Left lung (tissue), 10 donors: ENCODE data around the gene USPL1. TPM values are rescaled to one million over a fixed set of nuclear protein-coding genes. Genes with fewer than 3 reads are reported as not detected.
A peak's percentile ranks its signal among the peaks of the same experiment; 100 is the strongest.

Experiments used
- ATAC-seq: fragments of 200-7000 bp; cut with Tn5 transposase; one replicate; pipeline ENCODE4 v1.9.1; 2020; ENCODE audit warnings: moderate library complexity
- DNase-seq, 4 donors: peaks; one replicate each; pipeline ENCODE4 v3.0.0-alpha.2; 2013 to 2020
- H3K27ac ChIP-seq, 2 donors: fragments of 200-600 bp; sonication (generic) in 1 of 2; one replicate each; pipeline versions ENCODE4 v1.5.0 to v1.8.0; 2020 to 2021
- H3K27me3 ChIP-seq, 2 donors: fragments of 200-600 bp; sonication (generic) in 1 of 2; one replicate each; pipeline versions ENCODE4 v1.5.0 to v1.8.0; 2020 to 2021
- H3K36me3 ChIP-seq, 2 donors: fragments of 200-600 bp; sonication (generic) in 1 of 2; one replicate each; pipeline versions ENCODE4 v1.5.0 to v1.8.0; 2020 to 2021
- H3K4me1 ChIP-seq, 2 donors: fragments of 200-600 bp; one replicate each; pipeline ENCODE4 v1.8.0; 2021
- H3K4me3 ChIP-seq, 2 donors: fragments of 200-600 bp; sonication (generic) in 1 of 2; one replicate each; pipeline versions ENCODE4 v1.5.0 to v1.8.0; 2020 to 2021; ENCODE audit warnings: mild to moderate bottlenecking in 1 of 2
- H3K9me3 ChIP-seq, 2 donors: fragments of 200-600 bp; sonication (generic) in 1 of 2; one replicate each; pipeline versions ENCODE4 v1.5.0 to v1.8.0; 2020 to 2021
- intact Hi-C, 2 donors: fragments of 100-400 bp; cut with DNase I; formaldehyde crosslinking; loops; one replicate each; pipeline versions ENCODE4 v1.11.2 to v1.14.2; 2022
- polyA plus RNA-seq, 6 donors: library from polyadenylated mRNA; unstranded; fragments of 120-200 nt; gene quantifications; one replicate each; pipeline ENCODE4 v1.2.1, GENCODE V29; 2013; ENCODE audit not compliant: insufficient read length in 6 of 6
- total RNA-seq, 2 donors: library from RNA; stranded (reverse); fragmentation: NEBNext Ultra II Directional; extraction: Animal tissue kit (Norgen Biotek cat#: 25700); gene quantifications; one replicate each; pipeline ENCODE4 v1.2.1, GENCODE V29; 2021
- TF ChIP-seq, protein P1 (sequence below), 2 donors: fragments of 200-600 bp; sonication (generic) in 1 of 2; IDR thresholded peaks; one replicate each; pipeline versions ENCODE4 v1.5.0 to v1.8.0; 2021; ENCODE audit warnings: antibody characterized with exemption in 2 of 2
- donor health status: DM: no; HTN: yes; CAD: no.
- donor health status: DM: no; HTN: no; CAD: no.

USPL1 gene
- total and polyA plus RNA-seq, 8 donors, result 12.1 to 30.7 (median 27.6) TPM

DNA sequence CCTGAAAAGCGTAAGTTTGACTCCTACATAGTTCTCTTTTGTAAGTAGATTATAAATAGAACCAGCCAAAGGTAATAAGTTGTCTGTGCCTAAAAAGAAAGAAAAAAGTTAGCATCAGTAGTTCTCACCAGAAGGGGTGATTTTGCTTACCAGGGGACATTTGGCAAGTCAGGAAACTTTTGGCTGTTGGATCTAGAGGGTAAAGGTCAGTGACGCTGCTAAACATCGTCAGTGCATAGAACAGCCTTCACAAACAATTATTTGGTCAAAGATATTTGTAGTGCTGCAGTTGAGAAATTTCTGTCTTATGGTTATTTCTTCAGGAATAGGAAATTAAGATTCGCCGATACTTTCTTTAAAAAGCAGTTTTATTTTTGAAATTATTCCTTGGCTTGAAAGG, 2.0 kb downstream of the USPL1 start:
- intact Hi-C loops, result loop anchor here in 1 of 2 donors (5.0 kb wide), 1 partner anchor 152 kb away; the partner anchor contains the start of gene HMGB1
- DNase-seq, result no peak
- TF ChIP-seq, protein P1, sequence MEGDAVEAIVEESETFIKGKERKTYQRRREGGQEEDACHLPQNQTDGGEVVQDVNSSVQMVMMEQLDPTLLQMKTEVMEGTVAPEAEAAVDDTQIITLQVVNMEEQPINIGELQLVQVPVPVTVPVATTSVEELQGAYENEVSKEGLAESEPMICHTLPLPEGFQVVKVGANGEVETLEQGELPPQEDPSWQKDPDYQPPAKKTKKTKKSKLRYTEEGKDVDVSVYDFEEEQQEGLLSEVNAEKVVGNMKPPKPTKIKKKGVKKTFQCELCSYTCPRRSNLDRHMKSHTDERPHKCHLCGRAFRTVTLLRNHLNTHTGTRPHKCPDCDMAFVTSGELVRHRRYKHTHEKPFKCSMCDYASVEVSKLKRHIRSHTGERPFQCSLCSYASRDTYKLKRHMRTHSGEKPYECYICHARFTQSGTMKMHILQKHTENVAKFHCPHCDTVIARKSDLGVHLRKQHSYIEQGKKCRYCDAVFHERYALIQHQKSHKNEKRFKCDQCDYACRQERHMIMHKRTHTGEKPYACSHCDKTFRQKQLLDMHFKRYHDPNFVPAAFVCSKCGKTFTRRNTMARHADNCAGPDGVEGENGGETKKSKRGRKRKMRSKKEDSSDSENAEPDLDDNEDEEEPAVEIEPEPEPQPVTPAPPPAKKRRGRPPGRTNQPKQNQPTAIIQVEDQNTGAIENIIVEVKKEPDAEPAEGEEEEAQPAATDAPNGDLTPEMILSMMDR (IDR thresholded peaks at IDR 0.05), result no peak
- H3K27me3 ChIP-seq, result no peaks in the 10 kb centered on the region
- H3K4me3 ChIP-seq, result peak overlapping the region in 1 of 2 donors; percentile 87
- peaks cover 0 to 33% of the 10 kb centered on the region in 2 donors for H3K36me3 ChIP-seq
- H3K9me3 ChIP-seq, result no peaks in the 10 kb centered on the region
- H3K27ac ChIP-seq, result no peak overlapping the region
- peaks cover 11 to 58% of the 10 kb centered on the region in 2 donors for H3K4me1 ChIP-seq
- ATAC-seq, result no peak

DNA sequence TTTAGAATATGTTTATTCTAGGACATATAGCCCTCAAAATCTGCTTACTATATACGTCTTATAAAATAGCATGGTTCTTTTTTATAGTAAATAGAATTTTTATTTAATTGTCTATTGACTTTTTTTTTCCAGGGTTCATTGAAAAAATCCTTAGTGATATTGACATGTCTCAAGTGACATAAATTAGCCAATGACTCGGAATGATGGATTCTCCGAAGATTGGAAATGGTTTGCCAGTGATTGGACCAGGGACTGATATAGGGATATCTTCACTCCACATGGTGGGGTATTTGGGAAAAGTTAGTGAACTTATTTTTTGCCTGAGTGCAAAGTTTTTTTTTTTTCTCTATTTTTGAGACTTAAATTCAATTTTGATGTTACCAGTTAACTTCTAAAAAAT, 3.2 kb downstream of the USPL1 start:
- Histone ChIP-seq H3K4me3 (no peak overlapping the region), H3K36me3 (peaks cover 0 to 45% of the 10 kb centered on the region in 2 donors), H3K27ac (no peak overlapping the region), H3K27me3 (no peaks in the 10 kb centered on the region), H3K9me3 (no peaks in the 10 kb centered on the region), H3K4me1 (peaks cover 11 to 47% of the 10 kb centered on the region in 2 donors)
- TF ChIP-seq, protein P1 (IDR thresholded peaks at IDR 0.05), result no peak
- ATAC-seq (no peak), DNase-seq (no peak)
- intact Hi-C loops, result no loop called here

GRCh38 chr13:30622551-30622950, 4.8 kb downstream of the USPL1 start:
- H3K27me3 ChIP-seq, result no peaks in the 10 kb centered on the region
- H3K36me3 ChIP-seq, result peaks cover 0 to 48% of the 10 kb centered on the region in 2 donors
- H3K9me3 ChIP-seq, result no peaks in the 10 kb centered on the region
- H3K27ac ChIP-seq, result peak overlapping the region in 1 of 2 donors; percentile 13
- TF ChIP-seq, protein P1 (IDR thresholded peaks at IDR 0.05), result no peak
- intact Hi-C loops, result no loop called here
- DNase-seq, result no peak
- H3K4me3 ChIP-seq, result no peak overlapping the region
- peaks cover 11 to 58% of the 10 kb centered on the region in 2 donors for H3K4me1 ChIP-seq
- no peak for ATAC-seq

DNA sequence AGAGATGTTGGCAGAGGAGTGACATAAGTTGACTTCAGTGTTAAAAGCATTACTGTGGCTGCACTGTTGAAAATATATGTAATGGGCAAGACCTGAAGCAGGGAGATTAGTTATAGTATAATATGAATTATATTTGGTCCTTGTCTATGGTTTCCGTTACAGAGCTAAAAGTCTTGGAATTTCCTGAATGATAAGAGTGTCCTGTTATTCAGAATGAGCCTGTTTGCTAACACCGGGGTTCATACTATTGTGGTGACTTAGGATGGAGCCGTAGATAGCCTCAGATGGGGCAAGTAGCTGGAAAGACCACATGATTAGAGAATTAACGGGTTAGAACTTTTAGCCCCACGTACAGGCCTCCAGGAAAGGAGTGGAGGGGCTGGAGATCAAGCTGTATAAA, 5.7 kb downstream of the USPL1 start:
- Histone ChIP-seq H3K27me3 (no peaks in the 10 kb centered on the region), H3K36me3 (peaks cover 0 to 48% of the 10 kb centered on the region in 2 donors), H3K9me3 (no peaks in the 10 kb centered on the region), H3K4me1 (peaks cover 11 to 64% of the 10 kb centered on the region in 2 donors), H3K27ac (peak overlapping the region in 1 of 2 donors; percentile 20), H3K4me3 (no peak overlapping the region)
- DNase-seq, result no peak
- no peak for ATAC-seq
- intact Hi-C loops, result no loop called here
- TF ChIP-seq, protein P1 (IDR thresholded peaks at IDR 0.05), result no peak

- TF ChIP-seq, protein P1 (IDR thresholded peaks at IDR 0.05), result no peak
- intact Hi-C loops, result no loop called here
These were observed 6.9 kb downstream of the USPL1 start for GRCh38 chr13:30624630-30625029.

More at GRCh38 chr13:30624630-30625029, 6.9 kb downstream of the USPL1 start:
- Histone ChIP-seq H3K36me3 (peaks cover 0 to 60% of the 10 kb centered on the region in 2 donors), H3K27ac (no peak overlapping the region), H3K9me3 (no peaks in the 10 kb centered on the region), H3K4me1 (peaks cover under 1 to 56% of the 10 kb centered on the region in 2 donors), H3K27me3 (no peaks in the 10 kb centered on the region), H3K4me3 (no peak overlapping the region)
- ATAC-seq (no peak), DNase-seq (no peak)
